Measurements from ENCODE around the gene C2orf81. TPM values are rescaled to one million over a fixed set of nuclear protein-coding genes. Genes with fewer than 3 reads are reported as not detected.

C2orf81 gene
- total and polyA plus RNA-seq, 12 donors: 0.52 to 1.7 (median 1.2) TPM

DNA sequence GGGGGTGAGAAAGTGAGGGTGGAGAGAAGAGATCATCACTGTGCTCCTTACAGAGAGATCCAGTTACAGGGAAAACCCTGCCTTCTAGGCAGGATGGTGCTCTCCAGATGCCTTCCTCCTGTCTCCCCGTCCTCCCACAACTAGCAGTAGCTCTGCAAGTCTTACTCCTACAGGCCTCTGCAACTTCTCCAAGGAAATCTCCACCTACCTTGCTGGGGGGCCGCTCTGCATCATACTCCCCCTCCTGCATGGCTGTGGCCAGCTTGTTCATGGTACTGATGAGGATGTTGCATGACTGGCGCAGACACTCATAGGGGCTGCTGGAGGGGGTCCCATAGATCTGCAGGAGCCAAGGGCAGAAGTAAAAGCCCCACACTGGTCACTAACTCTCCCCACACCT is 55.4 kb downstream of the C2orf81 start:
- ATAC-seq: no peak
- TF ChIP-seq, protein P1, sequence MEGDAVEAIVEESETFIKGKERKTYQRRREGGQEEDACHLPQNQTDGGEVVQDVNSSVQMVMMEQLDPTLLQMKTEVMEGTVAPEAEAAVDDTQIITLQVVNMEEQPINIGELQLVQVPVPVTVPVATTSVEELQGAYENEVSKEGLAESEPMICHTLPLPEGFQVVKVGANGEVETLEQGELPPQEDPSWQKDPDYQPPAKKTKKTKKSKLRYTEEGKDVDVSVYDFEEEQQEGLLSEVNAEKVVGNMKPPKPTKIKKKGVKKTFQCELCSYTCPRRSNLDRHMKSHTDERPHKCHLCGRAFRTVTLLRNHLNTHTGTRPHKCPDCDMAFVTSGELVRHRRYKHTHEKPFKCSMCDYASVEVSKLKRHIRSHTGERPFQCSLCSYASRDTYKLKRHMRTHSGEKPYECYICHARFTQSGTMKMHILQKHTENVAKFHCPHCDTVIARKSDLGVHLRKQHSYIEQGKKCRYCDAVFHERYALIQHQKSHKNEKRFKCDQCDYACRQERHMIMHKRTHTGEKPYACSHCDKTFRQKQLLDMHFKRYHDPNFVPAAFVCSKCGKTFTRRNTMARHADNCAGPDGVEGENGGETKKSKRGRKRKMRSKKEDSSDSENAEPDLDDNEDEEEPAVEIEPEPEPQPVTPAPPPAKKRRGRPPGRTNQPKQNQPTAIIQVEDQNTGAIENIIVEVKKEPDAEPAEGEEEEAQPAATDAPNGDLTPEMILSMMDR (IDR thresholded peaks at IDR 0.05): no peak
- Histone ChIP-seq H3K4me1 (peaks cover 0 to 21% (median 8%) of the 10 kb centered on the region in 9 donors), H3K9me3 (no peaks in the 10 kb centered on the region), H3K27me3 (no peaks in the 10 kb centered on the region), H3K36me3 (peaks cover 10 to 100% (median 90%) of the 10 kb centered on the region in 9 donors), H3K4me3 (no peak overlapping the region), H3K27ac (peak overlapping the region in 2 of 10 donors; percentile 69 to 78)
- 98 to 100% methylated on average over 3 of the region's 3 CpGs for WGBS, 2 donors
- DNase-seq: no peak
- intact Hi-C loops (cut with DNase I): no loop called here

DNA sequence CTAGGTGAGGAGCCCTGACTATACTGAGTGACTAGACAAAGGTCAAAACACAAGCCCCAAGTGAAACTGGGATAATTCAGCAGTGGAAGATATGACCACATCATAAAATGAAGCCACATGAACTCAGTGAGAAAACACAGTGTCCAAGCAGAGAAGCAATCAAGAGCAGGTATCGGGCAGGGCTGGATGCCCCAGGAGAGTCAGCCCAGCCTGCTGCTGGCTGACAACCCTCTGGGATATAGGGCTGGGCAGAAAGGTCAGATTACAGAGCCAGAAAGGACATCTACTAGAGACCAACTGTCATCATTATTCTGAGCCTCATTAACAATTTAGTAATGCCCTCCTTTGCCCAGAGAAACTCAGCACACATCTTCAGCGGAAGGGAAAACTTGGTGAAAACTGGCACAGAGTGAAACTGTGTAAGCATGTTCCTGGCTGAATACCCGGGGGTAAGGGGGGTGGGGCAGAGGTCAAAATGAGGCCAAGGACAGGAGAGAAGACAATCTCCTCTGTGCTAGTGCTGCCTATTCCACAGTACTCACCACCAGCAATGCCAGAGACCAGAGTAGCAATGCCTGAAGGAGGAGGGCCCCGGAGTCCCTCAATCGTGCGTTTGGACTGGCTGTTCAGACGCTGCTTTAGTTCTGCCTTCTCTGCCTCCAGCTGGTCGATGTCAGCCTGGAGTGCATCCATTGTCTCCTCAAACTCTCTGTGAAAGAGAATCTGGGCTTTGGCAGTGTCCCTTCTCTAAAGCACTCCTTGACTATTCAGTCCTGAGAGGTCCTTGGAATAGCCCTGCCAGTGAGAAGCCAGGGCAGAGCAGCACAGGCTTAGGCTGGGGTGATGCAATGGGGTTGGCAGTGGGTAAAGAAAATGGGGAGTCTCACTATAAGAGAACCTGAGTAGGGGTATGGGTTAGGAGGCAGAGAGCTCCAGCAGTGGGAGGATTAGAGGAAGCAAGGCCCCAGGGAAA is 56.6 kb downstream of the C2orf81 start:
- intact Hi-C loops (cut with DNase I): no loop called here
- no peaks in the 10 kb centered on the region for H3K27me3 ChIP-seq
- peak overlapping the region; percentile 14 to 78 (median 70) for H3K27ac ChIP-seq
- 52 to 53% methylated on average over 8 of the region's 8 CpGs for WGBS, 2 donors
- no peak for DNase-seq
- peaks cover 10 to 100% (median 91%) of the 10 kb centered on the region in 9 donors for H3K36me3 ChIP-seq
- no peaks in the 10 kb centered on the region for H3K9me3 ChIP-seq
- peak in 6 of 8 donors; percentile 56 to 82 (median 72) for ATAC-seq
- peaks cover 0 to 21% (median 8%) of the 10 kb centered on the region in 9 donors for H3K4me1 ChIP-seq
- TF ChIP-seq, protein P1 (IDR thresholded peaks at IDR 0.05): no peak
- H3K4me3 ChIP-seq: no peak overlapping the region

Other genes with a start within 250 kb of the C2orf81 start
- 10 to 100 TPM; 45.8 to 75.0 (median 58.2) TPM for gene MOB1A, start 242.7 kb downstream of the C2orf81 start, total RNA-seq
- 10 to 100 TPM; 14.2 to 16.5 TPM for gene MOB1A, start 242.7 kb downstream of the C2orf81 start, polyA plus RNA-seq
- 10 to 100 TPM; 12.4 to 32.6 (median 19.0) TPM for gene MTHFD2, start 223.0 kb downstream of the C2orf81 start, total RNA-seq
- gene MTHFD2, start 223.0 kb downstream of the C2orf81 start, polyA plus RNA-seq: 10 to 100 TPM; 17.0 to 30.0 TPM
- gene SLC4A5, start 78.2 kb downstream of the C2orf81 start, total RNA-seq: 1 to 10 TPM in 8 of 10 donors, under 1 TPM in 2; 0.82 to 4.6 (median 1.9) TPM
- 1 to 10 TPM in 1 of 2 donors, under 1 TPM in 1; 0.43 to 2.3 TPM for gene SLC4A5, start 78.2 kb downstream of the C2orf81 start, polyA plus RNA-seq
- gene DCTN1, start 41.3 kb downstream of the C2orf81 start, total RNA-seq: 100 to 1,000 TPM; 140 to 285 (median 195) TPM
- gene DCTN1, start 41.3 kb downstream of the C2orf81 start, polyA plus RNA-seq: 100 to 1,000 TPM; 123 to 168 TPM
- gene WDR54, start 111 bp upstream of the C2orf81 start, total RNA-seq: 1 to 10 TPM; 1.1 to 6.7 (median 2.4) TPM
- gene WDR54, start 111 bp upstream of the C2orf81 start, polyA plus RNA-seq: 1 to 10 TPM; 2.9 to 8.7 TPM
- 10 to 100 TPM in 8 of 10 donors, 1 to 10 TPM in 2; 9.3 to 23.4 (median 14.9) TPM for gene RTKN, start 20.3 kb upstream of the C2orf81 start, total RNA-seq
- gene RTKN, start 20.3 kb upstream of the C2orf81 start, polyA plus RNA-seq: 10 to 100 TPM; 25.5 to 33.9 TPM
- 10 to 100 TPM in 9 of 10 donors, 1 to 10 TPM in 1; 8.9 to 22.0 (median 19.4) TPM for gene INO80B, start 33.5 kb upstream of the C2orf81 start, total RNA-seq
- gene INO80B, start 33.5 kb upstream of the C2orf81 start, polyA plus RNA-seq: 10 to 100 TPM; 29.6 to 40.7 TPM
- 10 to 100 TPM; 34.8 to 54.1 (median 45.8) TPM for gene WBP1, start 36.8 kb upstream of the C2orf81 start, total RNA-seq
- 10 to 100 TPM; 39.4 to 59.8 TPM for gene WBP1, start 36.8 kb upstream of the C2orf81 start, polyA plus RNA-seq
- gene MOGS, start 43.8 kb upstream of the C2orf81 start, total RNA-seq: 10 to 100 TPM; 12.1 to 28.3 (median 18.0) TPM
- gene MOGS, start 43.8 kb upstream of the C2orf81 start, polyA plus RNA-seq: 10 to 100 TPM; 25.6 to 30.4 TPM
- gene MRPL53, start 51.1 kb upstream of the C2orf81 start, total RNA-seq: 100 to 1,000 TPM; 136 to 188 (median 150) TPM
- 100 to 1,000 TPM in 1 of 2 donors, 10 to 100 TPM in 1; 92.3 to 123 TPM for gene MRPL53, start 51.1 kb upstream of the C2orf81 start, polyA plus RNA-seq
- 10 to 100 TPM in 1 of 10 donors, 1 to 10 TPM in 9; 2.3 to 11.7 (median 5.5) TPM for gene CCDC142, start 61.4 kb upstream of the C2orf81 start, total RNA-seq
- 10 to 100 TPM in 1 of 2 donors, 1 to 10 TPM in 1; 3.2 to 13.2 TPM for gene CCDC142, start 61.4 kb upstream of the C2orf81 start, polyA plus RNA-seq
- 10 to 100 TPM in 5 of 10 donors, 1 to 10 TPM in 5; 7.2 to 12.1 (median 9.4) TPM for gene TTC31, start 61.5 kb upstream of the C2orf81 start, total RNA-seq
- gene TTC31, start 61.5 kb upstream of the C2orf81 start, polyA plus RNA-seq: 10 to 100 TPM in 1 of 2 donors, 1 to 10 TPM in 1; 8.4 to 18.7 TPM
- gene LBX2, start 78.0 kb upstream of the C2orf81 start, total RNA-seq: 1 to 10 TPM in 2 of 10 donors, under 1 TPM in 6, not detected in 2; 0.17 to 1.5 (median 0.39) TPM
- under 1 TPM; 0.44 to 0.64 TPM for gene LBX2, start 78.0 kb upstream of the C2orf81 start, polyA plus RNA-seq
- 10 to 100 TPM; 10.7 to 27.4 (median 14.9) TPM for gene PCGF1, start 86.1 kb upstream of the C2orf81 start, total RNA-seq
- 10 to 100 TPM; 21.8 to 27.7 TPM for gene PCGF1, start 86.1 kb upstream of the C2orf81 start, polyA plus RNA-seq
- not detected for gene TLX2, start 92.8 kb upstream of the C2orf81 start, total RNA-seq
- gene TLX2, start 92.8 kb upstream of the C2orf81 start, polyA plus RNA-seq: not detected
- gene DQX1, start 104.6 kb upstream of the C2orf81 start, total RNA-seq: under 1 TPM in 1 of 10 donors, not detected in 9; 0.65 TPM
- under 1 TPM in 1 of 2 donors, not detected in 1; 0.03 TPM for gene DQX1, start 104.6 kb upstream of the C2orf81 start, polyA plus RNA-seq
- gene AUP1, start 108.1 kb upstream of the C2orf81 start, total RNA-seq: 10 to 100 TPM; 31.4 to 74.2 (median 38.2) TPM
- 100 to 1,000 TPM; 163 TPM for gene AUP1, start 108.1 kb upstream of the C2orf81 start, polyA plus RNA-seq
- gene HTRA2, start 108.3 kb upstream of the C2orf81 start, total RNA-seq: 10 to 100 TPM; 21.2 to 29.6 (median 24.9) TPM
- gene HTRA2, start 108.3 kb upstream of the C2orf81 start, polyA plus RNA-seq: 10 to 100 TPM; 26.5 to 41.0 TPM
- gene LOXL3, start 132.3 kb upstream of the C2orf81 start, total RNA-seq: 1 to 10 TPM; 1.2 to 9.2 (median 2.4) TPM
- 1 to 10 TPM; 2.9 to 3.4 TPM for gene LOXL3, start 132.3 kb upstream of the C2orf81 start, polyA plus RNA-seq
- gene DOK1, start 133.1 kb upstream of the C2orf81 start, total RNA-seq: 1 to 10 TPM; 1.9 to 7.7 (median 3.5) TPM
- 1 to 10 TPM; 3.1 to 5.9 TPM for gene DOK1, start 133.1 kb upstream of the C2orf81 start, polyA plus RNA-seq
- gene M1AP, start 226.7 kb upstream of the C2orf81 start, total RNA-seq: under 1 TPM in 3 of 10 donors, not detected in 7; 0.12 to 0.42 (median 0.18) TPM
- gene M1AP, start 226.7 kb upstream of the C2orf81 start, polyA plus RNA-seq: under 1 TPM; 0.03 to 0.44 TPM
- gene SEMA4F, start 232.6 kb upstream of the C2orf81 start, total RNA-seq: 1 to 10 TPM; 1.5 to 5.1 (median 2.7) TPM
- gene SEMA4F, start 232.6 kb upstream of the C2orf81 start, polyA plus RNA-seq: 1 to 10 TPM; 1.1 to 1.2 TPM

All from heart right ventricle (tissue), 16 donors.